GM12892 (cell line): ENCODE results near the gene MEN1.
"Not testable (repeated sequence)": the region's sequence is repeated elsewhere in the genome, so short reads cannot be mapped to it uniquely, and the experiment has no call there.

Experiments
- POLR2A ChIP-seq: IDR thresholded peaks from 2 replicates; pipeline ENCODE4 v1.6.1; 2011; ENCODE audit warnings: low read depth, low read length, control low read depth
- POLR2AphosphoS5 ChIP-seq: IDR thresholded peaks from 2 replicates; pipeline ENCODE4 v1.6.1; 2011; ENCODE audit warnings: low read depth, low read length, control low read depth

- not testable (repeated sequence) for TF ChIP-seq POLR2AphosphoS5, POLR2A
These were observed 5.1 kb upstream of the MEN1 start for GRCh38 chr11:64815433-64815832.
